ENCODE data around the gene LHFPL6.

DNA sequence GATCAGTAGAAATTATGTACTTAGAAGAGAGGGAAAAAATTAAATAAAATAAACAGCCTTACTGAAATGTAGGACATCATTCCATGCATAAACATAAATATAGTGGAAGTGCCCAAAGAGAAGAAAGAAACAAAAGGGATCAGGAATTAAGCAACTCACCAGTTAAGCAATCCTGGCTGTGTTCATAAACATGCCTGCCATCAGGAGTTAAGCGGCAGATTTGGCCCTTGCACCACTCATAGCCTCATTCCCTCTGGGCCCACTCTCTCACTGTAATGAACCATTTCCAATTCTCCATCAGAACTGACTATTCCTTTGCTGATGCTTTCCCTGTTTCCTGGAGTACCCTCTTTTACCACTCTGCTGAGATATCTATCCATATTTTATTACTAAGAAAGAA is 281.4 kb downstream of the LHFPL6 start:
- TF ChIP-seq, protein P1, sequence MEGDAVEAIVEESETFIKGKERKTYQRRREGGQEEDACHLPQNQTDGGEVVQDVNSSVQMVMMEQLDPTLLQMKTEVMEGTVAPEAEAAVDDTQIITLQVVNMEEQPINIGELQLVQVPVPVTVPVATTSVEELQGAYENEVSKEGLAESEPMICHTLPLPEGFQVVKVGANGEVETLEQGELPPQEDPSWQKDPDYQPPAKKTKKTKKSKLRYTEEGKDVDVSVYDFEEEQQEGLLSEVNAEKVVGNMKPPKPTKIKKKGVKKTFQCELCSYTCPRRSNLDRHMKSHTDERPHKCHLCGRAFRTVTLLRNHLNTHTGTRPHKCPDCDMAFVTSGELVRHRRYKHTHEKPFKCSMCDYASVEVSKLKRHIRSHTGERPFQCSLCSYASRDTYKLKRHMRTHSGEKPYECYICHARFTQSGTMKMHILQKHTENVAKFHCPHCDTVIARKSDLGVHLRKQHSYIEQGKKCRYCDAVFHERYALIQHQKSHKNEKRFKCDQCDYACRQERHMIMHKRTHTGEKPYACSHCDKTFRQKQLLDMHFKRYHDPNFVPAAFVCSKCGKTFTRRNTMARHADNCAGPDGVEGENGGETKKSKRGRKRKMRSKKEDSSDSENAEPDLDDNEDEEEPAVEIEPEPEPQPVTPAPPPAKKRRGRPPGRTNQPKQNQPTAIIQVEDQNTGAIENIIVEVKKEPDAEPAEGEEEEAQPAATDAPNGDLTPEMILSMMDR (IDR thresholded peaks at IDR 0.05; ENCODE audit: insufficient read depth, low read depth, low read length), result no peak
- no peak for TF ChIP-seq EZH2 (IDR thresholded peaks at IDR 0.05; ENCODE audit: insufficient read depth, low read length)

Data from astrocyte (in vitro differentiated cells and primary cell).